ENCODE results near the gene ATP2C2. TPM values are rescaled to one million over a fixed set of nuclear protein-coding genes. Genes with fewer than 3 reads are reported as not detected.

ATP2C2 gene
- total and polyA plus RNA-seq, 7 donors = 0.03 to 0.06 TPM; not detected in 5

DNA sequence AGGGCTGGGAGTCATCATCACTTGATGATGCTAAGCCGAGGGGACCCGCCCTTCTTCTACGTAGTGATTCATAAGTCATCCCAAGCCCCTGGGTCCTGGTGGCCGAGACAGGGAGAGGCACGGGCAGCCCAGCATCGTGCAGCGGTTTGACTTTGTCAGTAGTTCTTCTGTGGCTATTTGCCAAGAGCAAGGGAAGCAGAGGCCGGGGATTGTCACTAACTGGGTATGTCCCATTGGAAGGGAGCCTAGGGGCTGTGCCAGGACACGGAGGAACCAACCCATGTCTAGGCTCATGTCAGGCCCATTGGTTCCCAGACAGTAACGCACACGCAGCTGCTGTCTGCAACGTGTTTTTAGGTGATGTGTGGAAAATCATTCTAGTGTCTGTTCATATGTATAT is 58.5 kb downstream of the ATP2C2 start:
- DNase-seq (no peak), ATAC-seq (no peak)
- H3K36me3 ChIP-seq (ENCODE audit: insufficient read depth in 1 of 2, low read depth in 1 of 2) = no peaks in the 10 kb centered on the region
- peaks cover 0 to 6% (median 6%) of the 10 kb centered on the region in 3 donors for H3K27me3 ChIP-seq (ENCODE audit: insufficient read depth in 3 of 3, low read length in 2 of 3)
- H3K4me3 ChIP-seq = no peak overlapping the region
- TF ChIP-seq, protein P1, sequence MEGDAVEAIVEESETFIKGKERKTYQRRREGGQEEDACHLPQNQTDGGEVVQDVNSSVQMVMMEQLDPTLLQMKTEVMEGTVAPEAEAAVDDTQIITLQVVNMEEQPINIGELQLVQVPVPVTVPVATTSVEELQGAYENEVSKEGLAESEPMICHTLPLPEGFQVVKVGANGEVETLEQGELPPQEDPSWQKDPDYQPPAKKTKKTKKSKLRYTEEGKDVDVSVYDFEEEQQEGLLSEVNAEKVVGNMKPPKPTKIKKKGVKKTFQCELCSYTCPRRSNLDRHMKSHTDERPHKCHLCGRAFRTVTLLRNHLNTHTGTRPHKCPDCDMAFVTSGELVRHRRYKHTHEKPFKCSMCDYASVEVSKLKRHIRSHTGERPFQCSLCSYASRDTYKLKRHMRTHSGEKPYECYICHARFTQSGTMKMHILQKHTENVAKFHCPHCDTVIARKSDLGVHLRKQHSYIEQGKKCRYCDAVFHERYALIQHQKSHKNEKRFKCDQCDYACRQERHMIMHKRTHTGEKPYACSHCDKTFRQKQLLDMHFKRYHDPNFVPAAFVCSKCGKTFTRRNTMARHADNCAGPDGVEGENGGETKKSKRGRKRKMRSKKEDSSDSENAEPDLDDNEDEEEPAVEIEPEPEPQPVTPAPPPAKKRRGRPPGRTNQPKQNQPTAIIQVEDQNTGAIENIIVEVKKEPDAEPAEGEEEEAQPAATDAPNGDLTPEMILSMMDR (IDR thresholded peaks at IDR 0.05) = no peak
- H3K9me3 ChIP-seq = no peaks in the 10 kb centered on the region
- H3K4me1 ChIP-seq = no peaks in the 10 kb centered on the region
- H3K27ac ChIP-seq = no peak overlapping the region
- intact Hi-C loops (cut with DNase I) = no loop called here
- WGBS, 3 donors = 65 to 72% (median 71%) methylated on average over 12 of the region's 12 CpGs

DNA sequence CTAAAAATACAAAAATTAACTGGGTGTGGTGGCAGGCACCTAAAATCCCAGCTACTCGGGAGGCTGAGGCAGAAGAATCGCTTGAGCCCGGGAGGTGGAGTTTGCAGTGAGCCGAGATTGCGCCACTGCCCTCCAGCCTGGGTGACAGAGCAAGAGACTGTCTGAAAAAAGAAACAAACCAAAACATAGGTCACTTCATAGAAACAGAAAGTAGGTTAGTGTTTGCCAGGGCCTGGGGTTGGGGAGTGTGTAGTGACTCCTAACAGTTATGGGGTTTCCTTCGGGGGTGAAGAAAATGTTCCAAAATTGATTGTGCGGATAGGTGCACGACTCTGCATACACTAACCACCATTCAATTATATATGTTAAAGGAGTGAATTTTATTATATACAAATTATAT is 59.2 kb downstream of the ATP2C2 start:
- Histone ChIP-seq H3K27me3 (ENCODE audit: insufficient read depth in 3 of 3, low read length in 2 of 3) (peaks cover 0 to 6% (median 6%) of the 10 kb centered on the region in 3 donors), H3K4me3 (no peak overlapping the region), H3K9me3 (no peaks in the 10 kb centered on the region), H3K36me3 (ENCODE audit: insufficient read depth in 1 of 2, low read depth in 1 of 2) (no peaks in the 10 kb centered on the region), H3K4me1 (no peaks in the 10 kb centered on the region), H3K27ac (no peak overlapping the region)
- intact Hi-C loops (cut with DNase I) = no loop called here
- 74 to 81% (median 79%) methylated on average over 7 to 8 of the region's 8 CpGs for WGBS, 3 donors
- DNase-seq (no peak), ATAC-seq (no peak)
- TF ChIP-seq, protein P1 (IDR thresholded peaks at IDR 0.05) = no peak

DNA sequence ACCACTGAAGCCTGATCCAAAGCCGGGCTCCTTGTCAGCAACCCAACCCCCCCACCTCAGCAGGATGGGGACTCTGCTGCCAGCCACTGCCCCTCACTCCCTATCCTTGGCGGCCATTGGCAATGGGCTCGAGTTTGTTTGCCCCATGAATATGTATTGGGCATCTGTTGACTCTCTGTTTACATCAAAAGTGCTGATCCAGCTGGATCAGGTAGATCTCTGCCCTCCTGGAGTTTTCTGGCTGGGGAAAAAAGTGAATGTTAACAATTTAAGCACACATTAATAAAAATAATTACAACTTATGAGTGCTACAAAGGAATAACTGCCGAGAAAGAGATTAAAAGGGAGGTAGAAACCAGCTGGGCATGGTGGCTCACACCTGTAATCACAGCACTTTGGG is 62.5 kb downstream of the ATP2C2 start:
- peaks cover 0 to 6% (median 6%) of the 10 kb centered on the region in 3 donors for H3K27me3 ChIP-seq (ENCODE audit: insufficient read depth in 3 of 3, low read length in 2 of 3)
- H3K4me1 ChIP-seq = no peaks in the 10 kb centered on the region
- no peaks in the 10 kb centered on the region for H3K9me3 ChIP-seq
- H3K27ac ChIP-seq = no peak overlapping the region
- no peak overlapping the region for H3K4me3 ChIP-seq
- 44 to 65% (median 53%) methylated on average over 4 of the region's 4 CpGs for WGBS, 3 donors
- intact Hi-C loops (cut with DNase I) = no loop called here
- TF ChIP-seq, protein P1 (IDR thresholded peaks at IDR 0.05) = no peak
- ATAC-seq (no peak), DNase-seq (no peak)
- H3K36me3 ChIP-seq (ENCODE audit: insufficient read depth in 1 of 2, low read depth in 1 of 2) = no peaks in the 10 kb centered on the region

DNA sequence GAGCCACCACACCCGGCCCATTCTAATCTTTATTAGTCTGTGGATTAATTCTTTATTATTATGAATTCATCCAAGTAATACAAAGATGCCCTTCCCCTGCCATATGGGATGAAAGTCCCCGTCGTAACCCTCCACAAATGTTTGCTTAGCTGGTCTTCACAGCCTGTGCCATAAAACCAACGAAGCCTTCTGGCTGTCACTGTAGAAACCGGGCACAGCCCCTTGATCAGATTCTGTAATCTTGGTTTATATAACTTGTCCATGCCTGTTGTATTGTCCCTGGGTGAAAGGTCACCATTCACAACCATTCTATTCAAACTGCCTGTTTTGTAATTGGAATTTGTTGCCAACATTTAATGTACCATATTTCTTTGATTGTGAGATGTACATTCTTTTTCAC is 66.5 kb downstream of the ATP2C2 start:
- intact Hi-C loops (cut with DNase I) = no loop called here
- Histone ChIP-seq H3K4me1 (no peaks in the 10 kb centered on the region), H3K27ac (no peak overlapping the region), H3K4me3 (no peak overlapping the region), H3K27me3 (ENCODE audit: insufficient read depth in 3 of 3, low read length in 2 of 3) (peaks cover 0 to 3% (median 0%) of the 10 kb centered on the region in 3 donors), H3K36me3 (ENCODE audit: insufficient read depth in 1 of 2, low read depth in 1 of 2) (no peaks in the 10 kb centered on the region), H3K9me3 (no peaks in the 10 kb centered on the region)
- ATAC-seq (no peak), DNase-seq (no peak)
- WGBS, 3 donors = 55 to 62% (median 55%) methylated on average over 5 of the region's 5 CpGs
- TF ChIP-seq, protein P1 (IDR thresholded peaks at IDR 0.05) = no peak

DNA sequence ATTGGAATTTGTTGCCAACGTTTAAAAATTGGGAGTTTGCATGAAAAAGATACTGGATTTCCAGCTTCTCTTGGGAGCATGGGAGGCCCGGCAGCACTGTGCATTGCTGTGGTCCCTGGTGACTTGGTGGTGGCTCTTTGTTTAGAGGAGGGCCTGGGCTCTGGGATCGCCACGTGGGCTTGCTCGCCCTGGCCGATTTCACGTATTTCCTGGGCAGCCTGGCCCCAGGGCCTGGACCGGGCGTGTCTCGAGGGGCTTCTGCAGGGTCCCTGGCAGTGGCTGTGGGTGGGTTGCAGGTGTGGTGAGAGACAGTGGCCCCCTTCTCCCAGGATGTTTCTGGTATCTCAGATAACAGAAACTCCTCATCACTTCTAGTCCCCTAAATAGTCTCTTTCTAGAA is 67.9 kb downstream of the ATP2C2 start:
- no peak overlapping the region for H3K27ac ChIP-seq
- no peaks in the 10 kb centered on the region for H3K4me1 ChIP-seq
- 76 to 81% (median 79%) methylated on average over 10 of the region's 10 CpGs for WGBS, 3 donors
- H3K36me3 ChIP-seq (ENCODE audit: insufficient read depth in 1 of 2, low read depth in 1 of 2) = no peaks in the 10 kb centered on the region
- TF ChIP-seq, protein P1 (IDR thresholded peaks at IDR 0.05) = no peak
- no peak overlapping the region for H3K4me3 ChIP-seq
- H3K27me3 ChIP-seq (ENCODE audit: insufficient read depth in 3 of 3, low read length in 2 of 3) = peaks cover 0 to 4% (median 1%) of the 10 kb centered on the region in 3 donors
- intact Hi-C loops (cut with DNase I) = no loop called here
- no peak for DNase-seq
- H3K9me3 ChIP-seq = no peaks in the 10 kb centered on the region
- ATAC-seq = no peak

All from psoas muscle (tissue), 8 donors.